Sigmoid colon (tissue), 4 donors: ENCODE results near the gene TMEM51.

Source experiments
- POLR2AphosphoS5 ChIP-seq, 4 donors: sonication (generic); formaldehyde crosslinking; IDR thresholded peaks; one replicate each; pipeline ENCODE4 v1.6.1; 2017; ENCODE audit warnings: antibody characterized with exemption in 4 of 4
- TF ChIP-seq, protein P1 (sequence below), 4 experiments: fragments of 450-650 bp in 3 of 4; fragments of 200-600 bp in 1 of 4; IDR thresholded peaks; one replicate each; pipeline ENCODE4 v1.5.1; 2016 to 2019; ENCODE audit warnings: antibody characterized with exemption in 4 of 4, mild to moderate bottlenecking in 3 of 4, moderate library complexity in 2 of 4

DNA sequence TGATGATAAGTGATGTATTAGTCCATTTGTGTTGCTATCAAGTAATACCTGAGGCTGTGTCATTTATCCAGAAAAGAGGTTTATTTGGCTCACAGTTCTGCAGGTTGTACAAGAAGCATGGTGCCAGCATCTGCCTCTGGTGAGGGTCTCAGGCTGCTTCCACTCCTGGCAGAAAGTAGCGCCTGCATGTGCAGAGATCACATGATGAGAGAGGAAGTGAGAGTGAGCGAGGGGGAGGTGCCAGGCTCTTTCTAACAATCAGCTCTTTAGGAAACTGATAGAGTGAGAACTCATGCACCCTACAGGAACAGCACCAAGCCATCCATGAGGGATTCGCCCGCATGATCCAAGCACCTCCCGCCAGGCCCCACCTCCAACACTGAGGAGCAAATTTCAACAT is 91.3 kb downstream of the TMEM51 start:
- TF ChIP-seq, protein P1, sequence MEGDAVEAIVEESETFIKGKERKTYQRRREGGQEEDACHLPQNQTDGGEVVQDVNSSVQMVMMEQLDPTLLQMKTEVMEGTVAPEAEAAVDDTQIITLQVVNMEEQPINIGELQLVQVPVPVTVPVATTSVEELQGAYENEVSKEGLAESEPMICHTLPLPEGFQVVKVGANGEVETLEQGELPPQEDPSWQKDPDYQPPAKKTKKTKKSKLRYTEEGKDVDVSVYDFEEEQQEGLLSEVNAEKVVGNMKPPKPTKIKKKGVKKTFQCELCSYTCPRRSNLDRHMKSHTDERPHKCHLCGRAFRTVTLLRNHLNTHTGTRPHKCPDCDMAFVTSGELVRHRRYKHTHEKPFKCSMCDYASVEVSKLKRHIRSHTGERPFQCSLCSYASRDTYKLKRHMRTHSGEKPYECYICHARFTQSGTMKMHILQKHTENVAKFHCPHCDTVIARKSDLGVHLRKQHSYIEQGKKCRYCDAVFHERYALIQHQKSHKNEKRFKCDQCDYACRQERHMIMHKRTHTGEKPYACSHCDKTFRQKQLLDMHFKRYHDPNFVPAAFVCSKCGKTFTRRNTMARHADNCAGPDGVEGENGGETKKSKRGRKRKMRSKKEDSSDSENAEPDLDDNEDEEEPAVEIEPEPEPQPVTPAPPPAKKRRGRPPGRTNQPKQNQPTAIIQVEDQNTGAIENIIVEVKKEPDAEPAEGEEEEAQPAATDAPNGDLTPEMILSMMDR (IDR thresholded peaks at IDR 0.05), result no peak
- no peak for TF ChIP-seq POLR2AphosphoS5 (IDR thresholded peaks at IDR 0.05)
